Suppressor macrophage (primary cell): ENCODE measurements around the gene HOXA6.

ENCODE experiments used
- DNase-seq, 4 experiments: peaks; one replicate each; pipeline ENCODE4 v3.0.0-alpha.2; 2020 to 2022

The HOXA6 gene

GRCh38 chr7:27095897-27096767, 51.4 kb downstream of the HOXA6 start, which contains the start of gene HOXA1:
TSS of gene HOXA1 (minus strand) at chr7:27096000. CDS start at chr7:27095912, 88 bp downstream.
- peak; percentile 86 to 93 (median 92) for DNase-seq
